ENCODE results near the gene TCF4.
A peak's percentile ranks its signal among the peaks of the same experiment; 100 is the strongest.

GRCh38 chr18:55328301-55328700, 259.7 kb downstream of the TCF4 start:
- no peak for TF ChIP-seq POLR2A (IDR thresholded peaks at IDR 0.05)
- TF ChIP-seq CTCF (IDR thresholded peaks at IDR 0.05), result no peak
- TF ChIP-seq POLR2AphosphoS5 (IDR thresholded peaks at IDR 0.05), result peak in 1 of 3 donors; percentile 21

All from stomach (tissue), 4 donors.